GM13976 (cell line): ENCODE data around the gene NR5A1.

Experiments used
- DNase-seq: peaks from one replicate; pipeline ENCODE4 v3.0.0; 2012; ENCODE audit warnings: low spot score
- in situ Hi-C: fragments of 300-500 bp; cut with MboI; formaldehyde crosslinking; loops from one replicate; pipeline ENCODE4 v1.12.0; 2022; ENCODE audit warnings: low sequenced_read_pairs, mixed read lengths, inconsistent platforms; ENCODE audit not compliant: unreplicated experiment
- TF ChIP-seq, protein P1 (sequence below): IDR thresholded peaks from 2 replicates; pipeline ENCODE4 v1.5.1; 2012; ENCODE audit warnings: borderline replicate concordance, mild to moderate bottlenecking; ENCODE audit not compliant: insufficient read depth; ENCODE audit errors: extremely low read depth, missing control alignments, control extremely low read depth

NR5A1 gene

DNA sequence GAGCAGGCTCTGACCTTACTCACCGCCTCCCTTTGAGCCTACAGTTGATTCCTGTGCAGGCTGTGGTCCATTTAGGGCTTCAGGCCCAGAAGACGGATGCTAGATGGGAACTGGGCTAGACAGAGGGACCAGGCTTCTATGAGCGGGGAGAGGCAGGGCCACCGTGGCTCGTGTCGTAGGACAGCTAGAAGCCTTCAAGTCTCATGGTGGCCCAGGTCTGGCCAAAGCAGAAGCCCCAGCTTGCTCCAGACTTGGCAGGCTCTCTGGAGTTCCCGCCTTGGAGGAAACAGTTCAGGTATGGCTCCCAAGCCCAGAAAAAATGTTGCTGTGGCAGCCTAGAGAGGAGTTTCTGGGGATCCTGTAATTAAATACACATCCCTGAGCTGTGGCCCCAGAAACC lies 10.9 kb upstream of the NR5A1 start:
- no peak for DNase-seq
- in situ Hi-C loops = no loop called here
- TF ChIP-seq, protein P1, sequence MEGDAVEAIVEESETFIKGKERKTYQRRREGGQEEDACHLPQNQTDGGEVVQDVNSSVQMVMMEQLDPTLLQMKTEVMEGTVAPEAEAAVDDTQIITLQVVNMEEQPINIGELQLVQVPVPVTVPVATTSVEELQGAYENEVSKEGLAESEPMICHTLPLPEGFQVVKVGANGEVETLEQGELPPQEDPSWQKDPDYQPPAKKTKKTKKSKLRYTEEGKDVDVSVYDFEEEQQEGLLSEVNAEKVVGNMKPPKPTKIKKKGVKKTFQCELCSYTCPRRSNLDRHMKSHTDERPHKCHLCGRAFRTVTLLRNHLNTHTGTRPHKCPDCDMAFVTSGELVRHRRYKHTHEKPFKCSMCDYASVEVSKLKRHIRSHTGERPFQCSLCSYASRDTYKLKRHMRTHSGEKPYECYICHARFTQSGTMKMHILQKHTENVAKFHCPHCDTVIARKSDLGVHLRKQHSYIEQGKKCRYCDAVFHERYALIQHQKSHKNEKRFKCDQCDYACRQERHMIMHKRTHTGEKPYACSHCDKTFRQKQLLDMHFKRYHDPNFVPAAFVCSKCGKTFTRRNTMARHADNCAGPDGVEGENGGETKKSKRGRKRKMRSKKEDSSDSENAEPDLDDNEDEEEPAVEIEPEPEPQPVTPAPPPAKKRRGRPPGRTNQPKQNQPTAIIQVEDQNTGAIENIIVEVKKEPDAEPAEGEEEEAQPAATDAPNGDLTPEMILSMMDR = no peak

DNA sequence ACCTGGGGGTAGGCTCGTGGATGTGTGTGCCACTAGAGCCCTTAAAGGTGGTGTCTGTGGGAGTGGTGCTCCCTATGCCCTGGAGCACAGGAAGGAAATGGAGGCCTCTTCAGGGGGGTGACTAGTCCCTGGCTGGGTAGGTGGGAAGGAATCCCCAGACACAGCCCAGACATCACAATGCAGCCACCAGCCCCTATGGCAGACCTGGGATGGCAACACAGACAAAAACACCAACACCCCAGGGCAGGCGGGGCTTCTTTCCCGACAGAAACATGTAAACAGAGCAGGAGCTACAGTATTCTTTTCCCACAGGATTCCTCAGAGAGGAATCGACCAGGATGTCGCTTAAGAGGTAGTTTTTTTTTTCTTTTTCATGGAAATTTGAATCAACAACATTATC lies 10.4 kb upstream of the NR5A1 start:
- DNase-seq = no peak
- in situ Hi-C loops = no loop called here
- TF ChIP-seq, protein P1 = no peak

DNA sequence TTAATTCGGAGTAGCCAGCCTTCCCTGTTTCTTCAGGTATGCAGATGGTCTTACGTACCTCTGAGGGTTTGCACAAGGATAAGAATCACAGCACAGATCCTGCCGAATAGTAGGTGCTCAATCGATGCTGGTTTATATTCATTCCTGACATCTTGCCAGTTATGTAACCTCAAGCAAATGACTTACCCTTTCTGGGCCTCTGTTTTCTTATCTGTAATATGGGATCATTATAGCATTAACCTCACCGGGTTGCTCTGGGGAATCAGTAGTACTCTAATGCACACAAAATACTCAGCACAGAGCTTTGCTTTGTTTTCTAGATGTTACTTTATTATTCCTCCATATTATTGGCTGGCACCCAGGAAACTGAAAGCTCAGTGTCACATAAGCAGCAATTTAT lies 7.7 kb upstream of the NR5A1 start:
- in situ Hi-C loops = no loop called here
- DNase-seq = no peak
- TF ChIP-seq, protein P1 = no peak

DNA sequence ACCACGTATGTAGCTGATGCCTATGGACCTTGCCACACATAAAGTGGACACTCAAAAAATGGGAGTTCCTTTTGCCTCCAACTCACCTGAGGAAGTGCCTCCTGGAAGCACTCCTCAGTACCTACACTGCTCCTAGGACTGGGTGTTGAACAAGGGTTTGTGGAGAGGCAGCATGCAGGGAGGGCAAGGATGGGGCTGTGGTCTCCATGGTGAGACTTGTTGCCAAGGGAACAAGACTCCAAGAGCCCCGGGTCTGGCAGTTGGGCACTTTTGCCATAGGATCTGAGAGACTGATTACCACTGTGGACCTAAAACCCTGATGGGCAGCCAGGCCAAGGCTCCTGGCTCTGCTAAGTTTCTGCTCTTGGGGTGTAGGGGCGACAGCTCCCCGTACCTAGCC lies 6.9 kb upstream of the NR5A1 start:
- in situ Hi-C loops = no loop called here
- TF ChIP-seq, protein P1 = no peak
- no peak for DNase-seq

DNA sequence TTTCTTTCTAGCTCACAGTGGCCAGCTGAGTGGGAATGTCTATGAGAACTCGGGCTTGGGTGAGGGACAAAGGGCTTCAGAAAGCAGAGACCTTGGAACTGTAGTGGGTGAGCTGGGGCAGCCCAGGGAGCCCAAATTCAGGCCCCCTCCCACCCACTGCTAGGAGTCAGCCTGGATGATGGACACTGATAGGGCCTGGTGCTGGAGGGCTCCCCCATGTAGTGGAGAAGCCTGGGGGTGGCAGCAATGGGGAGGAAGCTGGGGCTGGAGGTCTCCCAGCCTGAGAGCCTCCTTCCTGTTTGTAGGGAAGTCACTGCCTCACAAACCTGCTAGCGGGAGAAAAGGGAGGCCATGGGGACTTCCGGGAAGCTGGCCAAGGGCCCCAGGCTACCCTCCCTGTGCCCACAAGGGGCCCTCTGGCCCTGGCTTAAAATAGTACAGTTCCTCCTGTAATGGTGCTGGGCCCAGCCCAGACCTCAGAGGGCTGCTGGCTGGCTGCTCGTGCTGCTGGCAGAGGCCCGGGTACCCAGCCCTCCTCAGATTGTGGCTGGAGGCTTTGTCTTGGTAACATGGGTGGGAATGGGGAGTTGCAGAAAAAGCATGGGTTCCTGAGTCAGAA lies 6.3 kb upstream of the NR5A1 start:
- in situ Hi-C loops = no loop called here
- TF ChIP-seq, protein P1 = no peak
- DNase-seq = peak; percentile 27

DNA sequence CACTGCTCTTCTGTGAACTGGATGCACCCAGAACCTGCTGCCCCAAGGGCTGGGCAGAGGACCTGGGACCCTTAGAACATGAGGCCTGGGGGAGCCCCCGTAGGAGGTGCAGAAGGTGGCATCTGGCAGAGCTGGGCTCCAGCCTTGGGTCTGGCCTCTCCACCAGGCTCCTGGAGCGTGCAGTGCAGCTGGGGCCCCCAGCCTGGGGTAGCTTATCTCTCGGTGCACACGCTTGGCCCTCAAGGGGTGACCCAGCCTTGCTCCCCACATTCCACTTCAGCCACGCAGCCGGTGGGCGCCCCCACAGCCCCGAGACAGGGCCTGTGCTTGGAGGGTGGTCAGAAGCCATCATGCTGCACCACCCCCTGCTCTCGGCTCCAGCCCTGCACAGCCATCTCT lies 5.6 kb upstream of the NR5A1 start:
- peak; percentile 29 for DNase-seq
- TF ChIP-seq, protein P1 = no peak
- in situ Hi-C loops = no loop called here
